Liver (tissue), 9 donors: ENCODE measurements around the gene OBP2B. TPM values are rescaled to one million over a fixed set of nuclear protein-coding genes. Genes with fewer than 3 reads are reported as not detected.

Source experiments
- DNase-seq: peaks from one replicate; pipeline ENCODE4 v3.0.0-alpha.2; 2017; ENCODE audit warnings: low spot score
- H3K27ac ChIP-seq, 2 donors: one replicate each; pipeline ENCODE4 v1.7.0; 2013; ENCODE audit warnings: inconsistent platforms in 2 of 2, low read length in 2 of 2, control low read depth in 1 of 2, low read depth in 1 of 2, mild to moderate bottlenecking in 1 of 2
- H3K27me3 ChIP-seq, 4 donors: one replicate each; pipeline versions ENCODE4 v1.6.1 to v1.7.0; 2013; ENCODE audit warnings: low read length in 3 of 4, inconsistent platforms in 1 of 4, mild to moderate bottlenecking in 1 of 4, moderate library complexity in 1 of 4; ENCODE audit not compliant: control insufficient read depth in 4 of 4, insufficient read depth in 4 of 4
- H3K36me3 ChIP-seq, 4 donors: one replicate each; pipeline versions ENCODE4 v1.6.1 to v1.7.0; 2013; ENCODE audit warnings: low read length in 3 of 4, mild to moderate bottlenecking in 3 of 4, low read depth in 1 of 4, moderate library complexity in 1 of 4; ENCODE audit not compliant: control insufficient read depth in 4 of 4, insufficient read depth in 3 of 4
- H3K4me1 ChIP-seq, 4 donors: one replicate each; pipeline versions ENCODE4 v1.6.1 to v1.7.0; 2013; ENCODE audit warnings: low read length in 3 of 4, mild to moderate bottlenecking in 3 of 4, moderate library complexity in 1 of 4; ENCODE audit not compliant: control insufficient read depth in 4 of 4, insufficient read depth in 4 of 4
- H3K4me3 ChIP-seq, 3 donors: one replicate each; pipeline versions ENCODE4 v1.6.1 to v1.7.0; 2013; ENCODE audit warnings: low read length in 3 of 3, control low read depth in 1 of 3, low read depth in 1 of 3, mild to moderate bottlenecking in 1 of 3
- H3K9ac ChIP-seq, 2 donors: one replicate each; pipeline ENCODE4 v1.7.0; 2013; ENCODE audit warnings: low read length in 2 of 2, mild to moderate bottlenecking in 2 of 2, moderate library complexity in 2 of 2, control low read depth in 1 of 2, low read depth in 1 of 2
- H3K9me3 ChIP-seq, 4 donors: one replicate each; pipeline versions ENCODE4 v1.6.1 to v1.7.0; 2013; ENCODE audit warnings: low read length in 3 of 4; ENCODE audit not compliant: control insufficient read depth in 4 of 4
- ATF3 ChIP-seq: IDR thresholded peaks from 2 replicates; pipeline ENCODE4 v1.6.1; 2016; ENCODE audit warnings: antibody characterized with exemption
- CTCF ChIP-seq: fragments of 150-350 bp; IDR thresholded peaks from 2 replicates; pipeline ENCODE4 v1.5.1; 2017; ENCODE audit warnings: improper control_type of control experiment, low read depth, low read length; ENCODE audit not compliant: missing input control
- EGR1 ChIP-seq, 2 donors: IDR thresholded peaks; 2 replicates each; pipeline ENCODE4 v1.6.1; 2016 to 2018; ENCODE audit warnings: antibody characterized with exemption in 2 of 2, low read depth in 2 of 2
- FOXA1 ChIP-seq: IDR thresholded peaks from 2 replicates; pipeline ENCODE4 v1.6.1; 2016; ENCODE audit warnings: antibody characterized with exemption
- FOXA2 ChIP-seq: IDR thresholded peaks from 2 replicates; pipeline ENCODE4 v1.6.1; 2016; ENCODE audit warnings: antibody characterized with exemption
- GABPA ChIP-seq, 2 donors: IDR thresholded peaks in 1 of 2; conservative IDR thresholded peaks in 1 of 2; 2 replicates each; pipeline ENCODE4 v1.6.1; 2016; ENCODE audit warnings: antibody characterized with exemption in 2 of 2, mild to moderate bottlenecking in 1 of 2, moderate library complexity in 1 of 2
- HNF4A ChIP-seq, 2 donors: conservative IDR thresholded peaks; 2 replicates each; pipeline ENCODE4 v1.6.1; 2016; ENCODE audit warnings: antibody characterized with exemption in 2 of 2, mild to moderate bottlenecking in 2 of 2
- HNF4G ChIP-seq: IDR thresholded peaks from 2 replicates; pipeline ENCODE4 v1.6.1; 2016; ENCODE audit warnings: antibody characterized with exemption
- JUND ChIP-seq, 2 donors: IDR thresholded peaks; 2 replicates each; pipeline ENCODE4 v1.6.1; 2016; ENCODE audit warnings: antibody characterized with exemption in 2 of 2
- MAX ChIP-seq: IDR thresholded peaks from 2 replicates; pipeline ENCODE4 v1.6.1; 2016; ENCODE audit warnings: antibody characterized with exemption
- NR2F2 ChIP-seq: IDR thresholded peaks from 2 replicates; pipeline ENCODE4 v1.6.1; 2016; ENCODE audit warnings: antibody characterized with exemption
- RAD21 ChIP-seq, 2 donors: IDR thresholded peaks; 2 replicates each; pipeline ENCODE4 v1.6.1; 2016; ENCODE audit warnings: antibody characterized with exemption in 2 of 2, mild to moderate bottlenecking in 2 of 2
- REST ChIP-seq: IDR thresholded peaks from 2 replicates; pipeline ENCODE4 v1.6.1; 2016; ENCODE audit warnings: antibody characterized with exemption, mild to moderate bottlenecking
- RXRA ChIP-seq, 2 donors: IDR thresholded peaks; 2 replicates each; pipeline ENCODE4 v1.6.1; 2017 to 2018; ENCODE audit warnings: antibody characterized with exemption in 2 of 2, mild to moderate bottlenecking in 1 of 2
- SP1 ChIP-seq: IDR thresholded peaks from 2 replicates; pipeline ENCODE4 v1.6.1; 2018; ENCODE audit warnings: antibody characterized with exemption, mild to moderate bottlenecking
- TAF1 ChIP-seq: conservative IDR thresholded peaks from 2 replicates; pipeline ENCODE4 v1.6.1; 2016; ENCODE audit warnings: antibody characterized with exemption, mild to moderate bottlenecking
- YY1 ChIP-seq: IDR thresholded peaks from 2 replicates; pipeline ENCODE4 v1.6.1; 2016; ENCODE audit warnings: antibody characterized with exemption, mild to moderate bottlenecking
- WGBS: extraction: QIAGEN DNeasy Blood & Tissue Kit; methylation state at CpG from one replicate; pipeline ENCODE4 v1.1.7; 2013; 5-methylcytosine and 5-hydroxymethylcytosine counted together
- polyA plus RNA-seq, 2 donors: library from polyadenylated mRNA; stranded (reverse) in 1 of 2; unstranded in 1 of 2; fragments of 200-250 nt in 1 of 2; fragments of >200 nt in 1 of 2; fragmentation: Nextera tagmentation in 1 of 2; extraction: Ambion mirVana in 1 of 2; gene quantifications; one replicate each; pipeline versions ENCODE4 v1.2.1 to v1.2.3, GENCODE V29; 2013 to 2015
- total RNA-seq, 2 donors: library from RNA; depleted of rRNA; stranded (reverse); fragments of >200 nt; gene quantifications; one replicate each; pipeline ENCODE4 v1.2.3, GENCODE V29; 2014
- TF ChIP-seq, protein P1 (sequence below): IDR thresholded peaks from 2 replicates; pipeline ENCODE4 v1.6.1; 2016; ENCODE audit warnings: antibody characterized with exemption
- donor health status: healthy.
- donor health status: healthy.
- donor health status: healthy.
- donor health status: healthy.
- donor health status: healthy.

The OBP2B gene
- total and polyA plus RNA-seq, 4 donors, result not detected

GRCh38 chr9:133226219-133227171 lies 17.4 kb upstream of the OBP2B start:
- H3K36me3 ChIP-seq, result no peaks in the 10 kb centered on the region
- no peak overlapping the region for H3K4me3 ChIP-seq
- H3K9ac ChIP-seq, result no peak overlapping the region
- no peaks in the 10 kb centered on the region for H3K27me3 ChIP-seq
- WGBS, result 77% methylated on average over 25 of the region's 25 CpGs
- no peak for TF ChIP-seq RAD21 (IDR thresholded peaks at IDR 0.05)
- TF ChIP-seq EGR1 (IDR thresholded peaks at IDR 0.05; ENCODE audit: low read depth in 2 of 2), result no peak
- TF ChIP-seq NR2F2, result no peak
- TF ChIP-seq MAX, result no peak
- TF ChIP-seq HNF4A (conservative IDR thresholded peaks at IDR 0.05), result no peak
- TF ChIP-seq REST, result no peak
- no peak for TF ChIP-seq ATF3
- TF ChIP-seq JUND (IDR thresholded peaks at IDR 0.05), result no peak
- TF ChIP-seq HNF4G, result no peak
- TF ChIP-seq SP1, result no peak
- TF ChIP-seq YY1, result no peak
- no peak for TF ChIP-seq RXRA (IDR thresholded peaks at IDR 0.05)
- no peak for TF ChIP-seq TAF1
- TF ChIP-seq FOXA2, result no peak
- TF ChIP-seq, protein P1, sequence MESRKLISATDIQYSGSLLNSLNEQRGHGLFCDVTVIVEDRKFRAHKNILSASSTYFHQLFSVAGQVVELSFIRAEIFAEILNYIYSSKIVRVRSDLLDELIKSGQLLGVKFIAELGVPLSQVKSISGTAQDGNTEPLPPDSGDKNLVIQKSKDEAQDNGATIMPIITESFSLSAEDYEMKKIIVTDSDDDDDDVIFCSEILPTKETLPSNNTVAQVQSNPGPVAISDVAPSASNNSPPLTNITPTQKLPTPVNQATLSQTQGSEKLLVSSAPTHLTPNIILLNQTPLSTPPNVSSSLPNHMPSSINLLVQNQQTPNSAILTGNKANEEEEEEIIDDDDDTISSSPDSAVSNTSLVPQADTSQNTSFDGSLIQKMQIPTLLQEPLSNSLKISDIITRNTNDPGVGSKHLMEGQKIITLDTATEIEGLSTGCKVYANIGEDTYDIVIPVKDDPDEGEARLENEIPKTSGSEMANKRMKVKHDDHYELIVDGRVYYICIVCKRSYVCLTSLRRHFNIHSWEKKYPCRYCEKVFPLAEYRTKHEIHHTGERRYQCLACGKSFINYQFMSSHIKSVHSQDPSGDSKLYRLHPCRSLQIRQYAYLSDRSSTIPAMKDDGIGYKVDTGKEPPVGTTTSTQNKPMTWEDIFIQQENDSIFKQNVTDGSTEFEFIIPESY, result no peak
- TF ChIP-seq FOXA1, result no peak
- no peak for TF ChIP-seq GABPA (IDR thresholded peaks at IDR 0.05 in 1 of 2, conservative IDR thresholded peaks at IDR 0.05 in 1 of 2)
- TF ChIP-seq CTCF, result no peak
- H3K27ac ChIP-seq, result no peak overlapping the region
- H3K4me1 ChIP-seq, result no peaks in the 10 kb centered on the region
- DNase-seq, result no peak
- no peaks in the 10 kb centered on the region for H3K9me3 ChIP-seq
